ENCODE data around the gene ITPR2. TPM values are rescaled to one million over a fixed set of nuclear protein-coding genes. Genes with fewer than 3 reads are reported as not detected.

Gene ITPR2
- polyA plus RNA-seq, 1 of the 3 experiments (the other 2 are of a cell fraction) = 2.3 TPM

- Histone ChIP-seq H3K9me3 (0 out of 2 replicates have a peak, but pooled peaks cover 11% of the 10 kb centered on the region), H3F3A (replicated peaks; ENCODE audit: insufficient read depth) (no peaks in the 10 kb centered on the region), H3K9me2 (no peaks in the 10 kb centered on the region), H3K9ac (no peak overlapping the region), H3K36me3 (replicated peaks in 1 of 2; ENCODE audit: control insufficient read depth in 1 of 2, insufficient read depth in 2 of 2, low read length in 1 of 2) (no peaks in the 10 kb centered on the region), H3K4me2 (no peak overlapping the region), H3K79me2 (ENCODE audit: insufficient read depth) (no peaks in the 10 kb centered on the region), H3K4me1 (ENCODE audit: control insufficient read depth in 1 of 2, insufficient read depth in 2 of 2, low read depth in 1 of 2, low read length in 1 of 2) (no peaks in the 10 kb centered on the region), H2AFZ (ENCODE audit: low read depth) (no peak overlapping the region), H3K27me3 (ENCODE audit: insufficient read depth) (no peaks in the 10 kb centered on the region), H4K20me1 (ENCODE audit: insufficient read depth) (no peaks in the 10 kb centered on the region), H3K27ac (ENCODE audit: low read depth in 2 of 2, low read length in 1 of 2) (no peak overlapping the region), H3K4me3 (ENCODE audit: low read depth in 2 of 2, low read length in 1 of 2) (no peak overlapping the region)
- TF ChIP-seq IRF3 (IDR thresholded peaks at IDR 0.05; ENCODE audit: low read depth, low read length) = no peak
- no peak for TF ChIP-seq USF1 (IDR thresholded peaks at IDR 0.05; ENCODE audit: borderline replicate concordance, low read depth)
- no peak for TF ChIP-seq FOSL2 (IDR thresholded peaks at IDR 0.05; ENCODE audit: borderline replicate concordance, low read depth)
- no peak for TF ChIP-seq ELF1 (IDR thresholded peaks at IDR 0.05)
- no peak for TF ChIP-seq MXI1 (IDR thresholded peaks at IDR 0.05; ENCODE audit: low read depth, low read length)
- no peak for TF ChIP-seq SMC3 (IDR thresholded peaks at IDR 0.05; ENCODE audit: low read depth, low read length)
- TF ChIP-seq MAX (IDR thresholded peaks at IDR 0.05; ENCODE audit: low read depth) = no peak
- no peak for TF ChIP-seq FOXJ3 (CRISPR knock-in tag; IDR thresholded peaks at IDR 0.05)
- TF ChIP-seq POLR2AphosphoS5 (IDR thresholded peaks at IDR 0.05; ENCODE audit: low read depth, low read length) = no peak
- no peak for TF ChIP-seq RAD21 (IDR thresholded peaks at IDR 0.05; ENCODE audit: low read length)
- TF ChIP-seq SIN3A (IDR thresholded peaks at IDR 0.05; ENCODE audit: borderline replicate concordance, low read depth, low read length) = no peak
- no peak for TF ChIP-seq CHD2 (IDR thresholded peaks at IDR 0.05; ENCODE audit: low read length, partially characterized antibody)
- no peak for TF ChIP-seq MEF2A (IDR thresholded peaks at IDR 0.05; ENCODE audit: borderline replicate concordance, low read depth)
- no peak for TF ChIP-seq REST (IDR thresholded peaks at IDR 0.05; ENCODE audit: low read depth, low read length)
- no peak for TF ChIP-seq EP300 (IDR thresholded peaks at IDR 0.05; ENCODE audit: borderline replicate concordance in 1 of 2, low read depth in 1 of 2, low read length in 1 of 2)
- TF ChIP-seq USF2 (IDR thresholded peaks at IDR 0.05; ENCODE audit: borderline replicate concordance, low read depth, low read length) = no peak
- no peak for DNase-seq
- ChIA-PET POLR2A (no interaction called here), CTCF (interaction anchor here (0.6 kb wide), 1 partner anchor 426 kb away, joined by 3 read pairs; no protein-coding TSS in a partner anchor)
- 56% methylated on average over 4 of the region's 4 CpGs for WGBS (ENCODE audit: low lambda C conversion rate)
Measured at GRCh38 chr12:26309634-26310033, 523.4 kb downstream of the ITPR2 start.
